ENCODE data around the gene COL4A6. TPM values are rescaled to one million over a fixed set of nuclear protein-coding genes. Genes with fewer than 3 reads are reported as not detected.

The COL4A6 gene
- total and polyA plus RNA-seq, 4 donors = 10.7 to 39.4 (median 12.1) TPM

- WGBS (ENCODE audit: insufficient coverage) = 80% methylated on average over 1 of the region's 1 CpG
- no peak overlapping the region for H3K27ac ChIP-seq (ENCODE audit: low read depth, low read length)
- no peaks in the 10 kb centered on the region for H3K4me1 ChIP-seq (ENCODE audit: control insufficient read depth, insufficient read depth, low read length)
- peak in 1 of 6 donors; percentile 37 for DNase-seq (ENCODE audit: low read depth in 4 of 6, low spot score in 6 of 6)
- H3K4me3 ChIP-seq (ENCODE audit: low read depth, low read length) = no peak overlapping the region
- H3K9me3 ChIP-seq (ENCODE audit: control insufficient read depth, insufficient read depth, low read length) = no peaks in the 10 kb centered on the region
- H3K27me3 ChIP-seq (ENCODE audit: control insufficient read depth, insufficient read depth, low read length) = peaks cover 13% of the 10 kb centered on the region
- H3K36me3 ChIP-seq (ENCODE audit: control insufficient read depth, insufficient read depth, low read length) = no peaks in the 10 kb centered on the region
Observed at GRCh38 chrX:108211301-108211700, 226.9 kb downstream of the COL4A6 start.

- no peaks in the 10 kb centered on the region for H3K4me1 ChIP-seq (ENCODE audit: control insufficient read depth, insufficient read depth, low read length)
- 76% methylated on average over 2 of the region's 3 CpGs for WGBS (ENCODE audit: insufficient coverage)
- H3K9me3 ChIP-seq (ENCODE audit: control insufficient read depth, insufficient read depth, low read length) = no peaks in the 10 kb centered on the region
- no peaks in the 10 kb centered on the region for H3K36me3 ChIP-seq (ENCODE audit: control insufficient read depth, insufficient read depth, low read length)
- H3K27ac ChIP-seq (ENCODE audit: low read depth, low read length) = no peak overlapping the region
- peaks cover 11% of the 10 kb centered on the region for H3K27me3 ChIP-seq (ENCODE audit: control insufficient read depth, insufficient read depth, low read length)
- no peak for DNase-seq (ENCODE audit: low read depth in 4 of 6, low spot score in 6 of 6)
- no peak overlapping the region for H3K4me3 ChIP-seq (ENCODE audit: low read depth, low read length)
Observed at GRCh38 chrX:108209006-108209554, 229.1 kb downstream of the COL4A6 start.

GRCh38 chrX:108203540-108203939, 234.7 kb downstream of the COL4A6 start:
- Histone ChIP-seq H3K4me1 (ENCODE audit: control insufficient read depth, insufficient read depth, low read length) (no peaks in the 10 kb centered on the region), H3K36me3 (ENCODE audit: control insufficient read depth, insufficient read depth, low read length) (no peaks in the 10 kb centered on the region), H3K27me3 (ENCODE audit: control insufficient read depth, insufficient read depth, low read length) (peaks cover 14% of the 10 kb centered on the region), H3K27ac (ENCODE audit: low read depth, low read length) (no peak overlapping the region), H3K4me3 (ENCODE audit: low read depth, low read length) (no peak overlapping the region), H3K9me3 (ENCODE audit: control insufficient read depth, insufficient read depth, low read length) (no peaks in the 10 kb centered on the region)
- no CpG with 5 or more reads among the region's 3 CpGs for WGBS (ENCODE audit: insufficient coverage)
- DNase-seq (ENCODE audit: low read depth in 4 of 6, low spot score in 6 of 6) = no peak

- Histone ChIP-seq H3K27me3 (ENCODE audit: control insufficient read depth, insufficient read depth, low read length) (peaks cover 16% of the 10 kb centered on the region), H3K27ac (ENCODE audit: low read depth, low read length) (no peak overlapping the region)
Observed at GRCh38 chrX:108199691-108200090, 238.5 kb downstream of the COL4A6 start.

GRCh38 chrX:108199041-108199440, 239.2 kb downstream of the COL4A6 start:
- Histone ChIP-seq H3K36me3 (ENCODE audit: control insufficient read depth, insufficient read depth, low read length) (no peaks in the 10 kb centered on the region), H3K9me3 (ENCODE audit: control insufficient read depth, insufficient read depth, low read length) (no peaks in the 10 kb centered on the region), H3K4me1 (ENCODE audit: control insufficient read depth, insufficient read depth, low read length) (no peaks in the 10 kb centered on the region), H3K4me3 (ENCODE audit: low read depth, low read length) (no peak overlapping the region), H3K27ac (ENCODE audit: low read depth, low read length) (no peak overlapping the region), H3K27me3 (ENCODE audit: control insufficient read depth, insufficient read depth, low read length) (peaks cover 14% of the 10 kb centered on the region)
- DNase-seq (ENCODE audit: low read depth in 4 of 6, low spot score in 6 of 6) = no peak
- WGBS (ENCODE audit: insufficient coverage) = no CpG with 5 or more reads among the region's 2 CpGs

More at GRCh38 chrX:108199691-108200090, 238.5 kb downstream of the COL4A6 start:
- no peaks in the 10 kb centered on the region for H3K9me3 ChIP-seq (ENCODE audit: control insufficient read depth, insufficient read depth, low read length)
- peak in 2 of 6 donors; percentile 26 to 42 for DNase-seq (ENCODE audit: low read depth in 4 of 6, low spot score in 6 of 6)
- H3K36me3 ChIP-seq (ENCODE audit: control insufficient read depth, insufficient read depth, low read length) = no peaks in the 10 kb centered on the region
- WGBS (ENCODE audit: insufficient coverage) = no CpG with 5 or more reads among the region's 4 CpGs
- no peaks in the 10 kb centered on the region for H3K4me1 ChIP-seq (ENCODE audit: control insufficient read depth, insufficient read depth, low read length)
- H3K4me3 ChIP-seq (ENCODE audit: low read depth, low read length) = no peak overlapping the region

GRCh38 chrX:108198420-108198819, 239.8 kb downstream of the COL4A6 start:
- Histone ChIP-seq H3K4me3 (ENCODE audit: low read depth, low read length) (no peak overlapping the region), H3K4me1 (ENCODE audit: control insufficient read depth, insufficient read depth, low read length) (no peaks in the 10 kb centered on the region), H3K27ac (ENCODE audit: low read depth, low read length) (no peak overlapping the region), H3K27me3 (ENCODE audit: control insufficient read depth, insufficient read depth, low read length) (peaks cover 14% of the 10 kb centered on the region), H3K9me3 (ENCODE audit: control insufficient read depth, insufficient read depth, low read length) (no peaks in the 10 kb centered on the region), H3K36me3 (ENCODE audit: control insufficient read depth, insufficient read depth, low read length) (no peaks in the 10 kb centered on the region)
- no CpG with 5 or more reads among the region's 1 CpG for WGBS (ENCODE audit: insufficient coverage)
- no peak for DNase-seq (ENCODE audit: low read depth in 4 of 6, low spot score in 6 of 6)

- peaks cover 12% of the 10 kb centered on the region for H3K27me3 ChIP-seq (ENCODE audit: control insufficient read depth, insufficient read depth, low read length)
- DNase-seq (ENCODE audit: low read depth in 4 of 6, low spot score in 6 of 6) = no peak
- 37% methylated on average over 3 of the region's 4 CpGs for WGBS (ENCODE audit: insufficient coverage)
- H3K27ac ChIP-seq (ENCODE audit: low read depth, low read length) = no peak overlapping the region
- no peaks in the 10 kb centered on the region for H3K9me3 ChIP-seq (ENCODE audit: control insufficient read depth, insufficient read depth, low read length)
- no peaks in the 10 kb centered on the region for H3K4me1 ChIP-seq (ENCODE audit: control insufficient read depth, insufficient read depth, low read length)
- no peak overlapping the region for H3K4me3 ChIP-seq (ENCODE audit: low read depth, low read length)
- no peaks in the 10 kb centered on the region for H3K36me3 ChIP-seq (ENCODE audit: control insufficient read depth, insufficient read depth, low read length)
Observed at GRCh38 chrX:108186811-108187210, 251.4 kb downstream of the COL4A6 start.

GRCh38 chrX:108178143-108178498, 260.1 kb downstream of the COL4A6 start:
- Histone ChIP-seq H3K4me1 (ENCODE audit: control insufficient read depth, insufficient read depth, low read length) (peaks cover 15% of the 10 kb centered on the region), H3K27ac (ENCODE audit: low read depth, low read length) (no peak overlapping the region), H3K4me3 (ENCODE audit: low read depth, low read length) (no peak overlapping the region), H3K36me3 (ENCODE audit: control insufficient read depth, insufficient read depth, low read length) (no peaks in the 10 kb centered on the region), H3K27me3 (ENCODE audit: control insufficient read depth, insufficient read depth, low read length) (peaks cover 14% of the 10 kb centered on the region), H3K9me3 (ENCODE audit: control insufficient read depth, insufficient read depth, low read length) (no peaks in the 10 kb centered on the region)
- 56% methylated on average over 4 of the region's 7 CpGs for WGBS (ENCODE audit: insufficient coverage)
- no peak for DNase-seq (ENCODE audit: low read depth in 4 of 6, low spot score in 6 of 6)

- Histone ChIP-seq H3K4me3 (ENCODE audit: low read depth, low read length) (no peak overlapping the region), H3K27ac (ENCODE audit: low read depth, low read length) (no peak overlapping the region), H3K36me3 (ENCODE audit: control insufficient read depth, insufficient read depth, low read length) (no peaks in the 10 kb centered on the region), H3K9me3 (ENCODE audit: control insufficient read depth, insufficient read depth, low read length) (no peaks in the 10 kb centered on the region), H3K4me1 (ENCODE audit: control insufficient read depth, insufficient read depth, low read length) (peaks cover 15% of the 10 kb centered on the region), H3K27me3 (ENCODE audit: control insufficient read depth, insufficient read depth, low read length) (peaks cover 19% of the 10 kb centered on the region)
- peak in 4 of 6 donors; percentile 15 to 80 (median 62) for DNase-seq (ENCODE audit: low read depth in 4 of 6, low spot score in 6 of 6)
- 27% methylated on average over 7 of the region's 8 CpGs for WGBS (ENCODE audit: insufficient coverage)
Observed at GRCh38 chrX:108177351-108178142, 260.7 kb downstream of the COL4A6 start.

GRCh38 chrX:108173874-108174273, 264.3 kb downstream of the COL4A6 start:
- DNase-seq (ENCODE audit: low read depth in 4 of 6, low spot score in 6 of 6) = no peak
- Histone ChIP-seq H3K4me1 (ENCODE audit: control insufficient read depth, insufficient read depth, low read length) (peaks cover 15% of the 10 kb centered on the region), H3K9me3 (ENCODE audit: control insufficient read depth, insufficient read depth, low read length) (no peaks in the 10 kb centered on the region), H3K27me3 (ENCODE audit: control insufficient read depth, insufficient read depth, low read length) (peaks cover 25% of the 10 kb centered on the region), H3K4me3 (ENCODE audit: low read depth, low read length) (no peak overlapping the region), H3K27ac (ENCODE audit: low read depth, low read length) (no peak overlapping the region), H3K36me3 (ENCODE audit: control insufficient read depth, insufficient read depth, low read length) (no peaks in the 10 kb centered on the region)
- WGBS (ENCODE audit: insufficient coverage) = 49% methylated on average over 3 of the region's 3 CpGs

Measured in spinal cord (tissue), 10 donors.